Adrenal gland (tissue), 5 donors: ENCODE data around the gene CFAP74.

Source experiments
- POLR2A ChIP-seq, 2 donors: fragments of 450-650 bp; IDR thresholded peaks; one replicate each; pipeline ENCODE4 v1.6.1; 2017; ENCODE audit warnings: antibody characterized with exemption in 2 of 2, mild to moderate bottlenecking in 2 of 2, moderate library complexity in 1 of 2
- TF ChIP-seq, protein P1 (sequence below), 6 experiments: fragments of 450-650 bp in 4 of 6; fragments of 200-600 bp in 2 of 6; sonication (generic) in 1 of 6; IDR thresholded peaks; 1 replicate in 5 of 6; 2 replicates in 1 of 6; pipeline versions ENCODE4 v1.5.1 to v1.8.0; 2016 to 2021; ENCODE audit warnings: antibody characterized with exemption in 6 of 6, mild to moderate bottlenecking in 2 of 6, moderate library complexity in 1 of 6
- donor health status: DM: no; HTN: no; CAD: no.

DNA sequence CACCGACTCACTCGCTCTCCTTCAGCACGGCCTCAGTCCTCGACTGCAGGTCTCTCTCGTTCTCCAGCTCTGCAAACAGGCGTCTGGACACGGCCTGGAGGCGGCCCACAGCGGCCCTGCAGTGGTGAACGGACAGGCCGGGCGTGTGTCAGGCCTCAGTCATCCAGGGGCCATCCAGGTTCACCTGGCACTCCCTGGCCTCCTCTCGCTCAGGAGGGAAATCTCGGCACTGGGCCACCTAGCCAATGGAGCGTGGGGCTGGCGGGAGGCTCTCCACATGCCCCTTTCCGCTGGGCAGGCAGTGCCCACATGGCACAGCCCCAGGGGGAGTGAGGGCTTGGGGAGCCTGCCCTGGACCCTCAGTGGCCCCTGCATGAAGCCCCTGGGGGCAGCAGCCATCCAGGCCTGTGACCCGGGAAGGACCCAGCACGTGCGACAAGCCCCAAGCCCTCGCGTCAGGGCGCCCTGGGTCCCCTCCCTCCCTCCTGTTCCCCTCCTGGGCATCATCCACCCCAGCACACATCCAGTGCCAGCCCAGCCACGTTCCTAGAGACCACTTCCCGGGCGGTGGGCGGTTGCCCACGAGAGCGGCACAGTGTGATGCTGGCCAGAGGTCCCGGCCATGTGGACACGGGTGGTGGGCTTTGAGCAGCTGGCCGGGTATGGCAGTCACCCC, 18.1 kb downstream of the CFAP74 start:
- TF ChIP-seq, protein P1, sequence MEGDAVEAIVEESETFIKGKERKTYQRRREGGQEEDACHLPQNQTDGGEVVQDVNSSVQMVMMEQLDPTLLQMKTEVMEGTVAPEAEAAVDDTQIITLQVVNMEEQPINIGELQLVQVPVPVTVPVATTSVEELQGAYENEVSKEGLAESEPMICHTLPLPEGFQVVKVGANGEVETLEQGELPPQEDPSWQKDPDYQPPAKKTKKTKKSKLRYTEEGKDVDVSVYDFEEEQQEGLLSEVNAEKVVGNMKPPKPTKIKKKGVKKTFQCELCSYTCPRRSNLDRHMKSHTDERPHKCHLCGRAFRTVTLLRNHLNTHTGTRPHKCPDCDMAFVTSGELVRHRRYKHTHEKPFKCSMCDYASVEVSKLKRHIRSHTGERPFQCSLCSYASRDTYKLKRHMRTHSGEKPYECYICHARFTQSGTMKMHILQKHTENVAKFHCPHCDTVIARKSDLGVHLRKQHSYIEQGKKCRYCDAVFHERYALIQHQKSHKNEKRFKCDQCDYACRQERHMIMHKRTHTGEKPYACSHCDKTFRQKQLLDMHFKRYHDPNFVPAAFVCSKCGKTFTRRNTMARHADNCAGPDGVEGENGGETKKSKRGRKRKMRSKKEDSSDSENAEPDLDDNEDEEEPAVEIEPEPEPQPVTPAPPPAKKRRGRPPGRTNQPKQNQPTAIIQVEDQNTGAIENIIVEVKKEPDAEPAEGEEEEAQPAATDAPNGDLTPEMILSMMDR (IDR thresholded peaks at IDR 0.05), result no peak
- TF ChIP-seq POLR2A (IDR thresholded peaks at IDR 0.05), result no peak
